Activated CD8-positive, alpha-beta memory T cell treated with anti-CD3 and anti-CD28 coated beads, Interleukin-2, amount 50 U/mL, for 24 hours (primary cell): ENCODE results near the gene LMNTD2.

ENCODE experiments used
- DNase-seq: peaks from one replicate; pipeline ENCODE4 v3.0.0-alpha.2; 2020; ENCODE audit errors: extremely low read depth

Gene LMNTD2, protein sequence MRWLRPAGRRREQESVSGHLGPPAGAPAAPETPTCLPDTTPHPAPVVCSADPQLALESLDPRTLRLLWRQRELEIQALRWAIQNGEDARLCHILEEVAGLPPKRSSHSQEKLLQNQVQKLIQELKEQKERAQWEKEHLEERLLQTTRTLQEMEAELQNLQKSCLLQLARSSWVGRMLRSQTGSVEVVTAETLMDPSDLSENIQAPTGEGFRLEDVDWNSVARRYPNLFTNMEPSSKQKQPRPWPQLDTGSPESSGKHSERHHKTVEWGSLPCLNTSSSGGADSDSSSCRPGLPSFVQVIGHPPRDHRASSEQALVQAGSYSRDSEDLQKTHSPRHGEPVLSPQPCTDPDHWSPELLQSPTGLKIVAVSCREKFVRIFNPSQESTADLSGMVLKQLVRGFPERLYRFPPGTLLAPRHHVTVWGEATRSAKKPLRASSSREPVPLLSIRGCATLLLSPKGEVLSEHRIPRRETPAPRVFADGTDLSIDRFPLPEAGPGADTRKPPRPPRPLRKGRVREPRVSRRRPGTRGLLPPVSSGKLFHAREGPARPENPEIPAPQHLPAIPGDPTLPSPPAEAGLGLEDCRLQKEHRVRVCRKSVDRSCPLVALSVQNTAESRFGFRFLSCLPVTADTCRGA

DNA sequence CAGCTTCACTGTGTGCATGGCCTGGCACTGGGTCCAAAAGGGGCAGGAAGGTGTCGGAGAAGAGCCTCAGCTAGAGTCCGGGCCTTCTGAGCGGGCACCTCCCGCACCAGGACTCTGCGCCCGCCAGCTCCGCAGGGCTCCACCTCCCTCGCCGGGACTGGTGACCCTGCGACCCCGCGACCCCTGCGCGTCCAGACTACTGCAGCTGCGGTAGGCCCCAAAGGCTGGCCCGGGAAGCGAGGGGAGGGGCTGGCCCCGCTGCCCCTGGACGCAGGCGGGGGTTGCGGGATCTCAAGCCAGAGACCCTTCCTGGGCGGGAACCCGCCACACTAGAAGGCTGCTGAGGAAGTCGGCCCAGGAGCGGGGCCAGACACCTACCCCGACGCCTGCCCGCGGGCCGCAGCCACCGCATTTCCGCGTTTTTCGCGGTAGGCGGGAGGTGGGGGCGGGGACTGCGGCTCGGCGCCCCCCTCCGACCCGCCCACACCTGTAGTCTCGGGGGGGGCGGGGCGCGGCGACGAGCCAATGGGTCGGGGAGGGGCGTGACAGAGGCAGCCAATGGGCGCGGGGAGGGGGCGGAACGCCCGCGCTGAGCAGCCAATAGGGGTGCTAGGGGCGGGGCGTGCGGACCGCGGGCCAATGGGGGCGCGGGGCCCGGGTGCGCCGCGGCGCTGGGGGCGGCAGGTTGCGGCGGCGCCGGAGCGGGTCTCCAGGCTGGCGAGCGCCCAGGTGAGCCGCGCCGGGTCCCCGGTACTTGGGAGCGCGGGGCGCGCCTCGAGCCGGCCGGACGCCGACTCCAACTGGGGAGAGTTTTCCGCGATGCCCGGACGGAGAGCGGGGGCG is at the start of gene LMNTD2, which contains the start of gene RASSF7:
Gene LMNTD2, minus strand, starts transcription at position 434 of the 843 bp plus-strand sequence. Its CDS starts 22 bp downstream, at position 412.
Gene RASSF7, plus strand, starts transcription at position 666 of the 843 bp plus-strand sequence. CDS start 799 bp downstream, outside the sequence.
- peak; percentile 81 for DNase-seq

DNA sequence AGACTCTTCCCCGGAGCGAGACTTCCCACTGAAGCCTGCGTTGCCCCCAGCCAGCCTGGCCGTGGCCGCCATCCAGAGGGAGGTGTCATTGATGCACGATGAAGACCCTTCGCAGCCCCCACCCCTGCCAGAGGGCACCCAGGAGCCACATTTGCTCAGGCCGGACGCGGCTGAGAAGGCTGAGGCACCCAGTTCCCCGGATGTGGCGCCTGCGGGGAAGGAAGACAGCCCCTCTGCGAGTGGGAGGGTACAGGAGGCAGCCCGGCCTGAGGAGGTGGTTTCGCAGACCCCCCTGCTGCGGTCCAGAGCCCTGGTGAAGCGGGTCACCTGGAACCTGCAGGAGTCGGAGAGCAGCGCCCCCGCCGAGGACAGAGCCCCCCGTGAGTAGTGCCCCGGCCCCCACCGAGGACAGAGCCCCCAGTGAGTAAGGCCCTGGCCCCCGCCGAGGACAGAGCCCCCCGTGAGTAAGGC is 48.8 kb upstream of the LMNTD2 start:
- DNase-seq, result no peak

DNA sequence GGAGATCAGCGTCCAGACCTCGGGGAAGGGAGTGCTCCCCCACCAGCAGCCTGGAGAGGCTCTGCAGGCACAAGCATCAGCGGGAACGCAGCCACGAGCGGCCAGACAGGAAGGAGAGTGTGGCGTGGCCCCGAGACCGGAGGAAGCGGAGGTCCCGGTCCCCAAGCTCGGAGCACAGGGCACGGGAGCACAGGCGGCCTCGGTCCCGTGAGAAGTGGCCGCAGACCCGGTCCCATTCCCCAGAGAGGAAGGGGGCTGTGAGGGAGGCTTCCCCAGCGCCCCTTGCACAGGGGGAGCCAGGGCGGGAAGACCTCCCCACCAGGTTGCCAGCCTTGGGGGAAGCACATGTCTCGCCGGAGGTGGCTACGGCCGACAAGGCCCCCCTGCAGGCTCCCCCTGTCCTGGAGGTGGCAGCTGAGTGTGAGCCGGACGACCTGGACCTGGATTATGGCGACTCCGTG is 48.3 kb upstream of the LMNTD2 start:
- DNase-seq, result no peak

DNA sequence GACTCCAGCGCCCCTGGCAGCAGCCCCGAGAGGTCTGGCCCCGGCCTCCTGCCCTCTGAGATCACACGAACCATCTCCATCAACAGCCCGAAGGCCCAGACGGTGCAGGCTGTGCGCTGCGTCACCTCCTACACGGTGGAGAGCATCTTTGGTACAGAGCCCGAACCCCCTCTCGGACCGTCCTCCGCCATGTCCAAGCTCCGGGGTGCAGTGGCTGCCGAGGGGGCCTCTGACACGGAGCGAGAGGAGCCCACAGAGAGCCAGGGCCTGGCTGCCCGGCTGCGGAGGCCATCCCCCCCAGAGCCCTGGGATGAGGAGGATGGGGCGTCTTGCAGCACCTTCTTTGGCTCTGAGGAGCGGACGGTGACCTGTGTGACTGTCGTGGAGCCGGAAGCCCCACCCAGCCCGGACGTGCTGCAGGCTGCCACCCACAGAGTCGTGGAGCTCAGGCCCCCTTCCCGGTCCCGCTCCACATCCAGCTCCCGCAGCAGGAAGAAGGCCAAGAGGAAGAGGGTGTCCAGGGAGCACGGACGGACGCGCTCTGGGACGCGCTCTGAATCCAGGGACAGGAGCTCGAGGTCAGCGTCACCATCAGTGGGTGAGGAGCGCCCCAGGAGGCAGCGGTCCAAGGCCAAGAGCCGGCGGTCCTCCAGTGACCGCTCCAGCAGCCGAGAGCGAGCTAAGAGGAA is 47.6 kb upstream of the LMNTD2 start:
- no peak for DNase-seq

DNA sequence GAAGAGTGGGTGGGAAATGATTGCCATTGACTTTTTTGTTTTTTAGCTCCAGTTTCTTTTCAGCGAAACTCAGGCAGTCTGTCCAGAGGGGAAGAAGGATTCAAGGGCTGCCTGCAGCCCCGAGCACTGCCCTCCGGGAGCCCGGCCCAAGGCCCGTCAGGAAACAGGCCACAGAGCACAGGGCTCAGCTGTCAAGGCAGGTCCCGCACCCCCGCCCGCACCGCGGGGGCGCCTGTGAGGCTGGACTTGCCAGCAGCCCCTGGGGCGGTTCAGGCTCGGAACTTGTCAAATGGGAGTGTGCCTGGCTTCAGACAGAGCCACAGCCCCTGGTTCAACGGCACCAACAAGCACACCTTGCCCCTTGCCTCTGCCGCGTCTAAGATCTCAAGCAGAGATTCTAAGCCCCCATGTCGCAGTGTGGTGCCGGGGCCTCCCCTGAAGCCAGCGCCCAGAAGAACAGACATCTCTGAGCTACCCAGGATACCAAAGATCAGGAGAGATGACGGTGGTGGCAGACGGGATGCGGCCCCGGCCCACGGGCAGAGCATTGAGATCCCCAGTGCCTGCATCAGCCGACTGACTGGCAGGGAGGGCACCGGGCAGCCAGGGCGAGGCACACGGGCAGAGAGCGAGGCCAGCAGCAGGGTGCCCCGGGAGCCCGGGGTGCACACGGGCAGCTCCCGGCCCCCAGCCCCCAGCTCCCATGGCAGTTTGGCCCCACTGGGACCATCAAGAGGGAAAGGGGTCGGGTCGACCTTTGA is 46.7 kb upstream of the LMNTD2 start:
- no peak for DNase-seq

DNA sequence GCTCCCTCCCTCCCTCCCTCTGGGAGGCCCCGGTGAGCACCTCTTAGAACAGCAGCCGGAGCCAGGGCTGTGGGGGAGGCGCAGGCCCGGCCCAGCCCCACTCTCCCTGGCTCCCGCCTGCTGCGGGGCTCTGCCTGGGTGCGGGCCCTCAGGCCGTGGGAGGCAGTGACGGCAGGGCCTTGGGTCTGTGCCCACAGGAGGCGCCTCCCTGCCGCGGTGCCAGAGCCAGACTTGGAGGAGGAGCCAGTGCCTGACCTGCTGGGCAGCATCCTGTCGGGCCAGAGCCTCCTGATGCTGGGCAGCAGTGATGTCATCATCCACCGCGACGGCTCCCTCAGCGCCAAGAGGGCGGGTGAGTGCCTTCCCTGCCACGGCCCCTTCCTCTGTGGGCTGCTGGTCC is 45.7 kb upstream of the LMNTD2 start:
- DNase-seq, result no peak

DNA sequence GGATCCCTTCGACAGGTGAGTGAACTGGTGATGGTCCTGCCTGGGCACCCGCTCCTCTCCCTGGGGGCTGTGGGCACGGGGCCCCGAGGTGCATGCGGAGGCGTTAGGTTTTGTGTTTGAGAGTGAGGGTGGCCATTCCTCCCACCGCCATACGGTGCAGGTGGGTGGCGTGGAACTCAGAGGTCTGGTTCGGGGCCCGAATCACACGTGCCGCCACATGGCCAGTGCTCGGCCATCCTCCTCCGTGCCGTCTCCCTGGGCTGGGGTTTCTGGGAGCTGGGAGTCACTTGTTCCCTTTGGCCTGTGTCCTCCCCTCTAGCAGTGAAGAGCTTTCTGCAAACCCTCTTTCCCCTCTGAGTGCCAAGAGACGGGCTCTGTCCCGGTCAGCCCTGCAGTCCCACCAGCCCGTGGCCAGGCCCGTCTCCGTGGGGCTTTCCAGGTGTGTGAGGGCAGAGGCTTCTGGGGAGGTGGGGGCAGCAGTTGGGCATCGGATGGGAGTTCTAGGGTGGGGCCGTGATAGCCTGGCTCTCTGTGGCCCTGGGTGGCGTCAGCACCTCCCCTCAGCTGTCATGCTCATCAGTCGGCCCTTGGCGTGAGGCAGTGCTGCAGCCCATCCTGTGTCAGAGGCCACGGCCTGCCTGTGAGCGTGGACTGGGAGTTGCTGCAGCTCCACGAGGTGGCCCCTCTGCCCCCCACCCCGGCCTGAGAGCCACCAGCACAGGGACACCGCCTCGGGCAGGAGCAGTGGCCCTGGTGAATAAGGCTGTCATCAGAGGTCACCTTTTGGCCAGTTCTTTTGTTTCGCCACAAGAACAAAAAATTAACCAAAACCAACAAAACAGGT is 45.0 kb upstream of the LMNTD2 start:
- DNase-seq, result no peak

DNA sequence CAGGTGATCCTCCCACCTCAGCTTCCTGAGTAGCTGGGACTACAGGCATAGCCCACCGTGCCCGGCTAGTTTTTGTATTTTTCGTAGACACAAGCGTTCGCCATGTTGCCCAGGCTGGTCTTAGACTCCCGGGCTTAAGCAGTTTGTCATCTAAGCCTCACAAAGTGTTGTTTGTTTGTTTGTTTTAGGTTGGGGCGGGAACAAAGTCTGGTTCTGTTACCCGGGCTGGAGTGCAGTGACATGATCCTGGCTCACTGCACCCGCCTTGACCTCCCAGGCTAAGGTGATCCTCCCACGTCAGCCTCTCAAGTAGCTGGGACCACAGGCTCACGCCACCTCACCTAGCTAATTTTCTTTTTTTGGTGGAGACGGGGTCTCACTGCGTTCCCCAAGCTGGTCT is 42.6 kb upstream of the LMNTD2 start:
- no peak for DNase-seq

DNA sequence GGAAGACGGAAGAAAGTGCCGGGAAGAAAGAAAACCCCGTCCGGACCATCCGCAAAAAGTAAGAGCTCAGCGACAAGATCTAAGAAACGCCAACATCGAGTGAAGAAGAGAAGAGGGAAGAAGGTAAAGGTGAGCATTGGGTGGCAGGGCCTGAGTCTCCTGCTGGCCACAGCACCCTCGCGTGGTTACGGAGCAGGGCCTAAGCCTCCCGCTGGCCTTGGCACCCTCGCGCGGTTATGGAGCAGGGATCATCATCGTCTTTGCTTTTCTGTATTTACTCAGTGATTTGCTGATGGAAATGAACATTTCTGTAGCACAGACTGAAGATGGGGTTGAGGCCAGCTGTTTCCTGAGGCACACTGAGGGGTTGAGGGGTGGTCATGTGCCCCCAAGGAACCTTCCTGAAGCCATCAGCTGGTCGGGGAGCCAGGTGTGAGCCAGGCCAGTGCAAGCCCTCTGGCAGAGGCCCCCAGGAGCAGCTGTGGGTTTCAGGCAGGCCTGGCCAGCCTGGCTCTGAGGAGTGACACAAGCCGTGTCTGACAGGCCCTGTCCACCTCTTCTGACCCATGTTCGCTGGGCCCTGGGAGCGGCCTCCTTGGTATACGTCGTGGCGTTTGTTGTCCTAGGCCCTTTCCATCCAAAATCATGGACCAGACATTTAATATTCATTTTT is 41.2 kb upstream of the LMNTD2 start:
- DNase-seq, result no peak

DNA sequence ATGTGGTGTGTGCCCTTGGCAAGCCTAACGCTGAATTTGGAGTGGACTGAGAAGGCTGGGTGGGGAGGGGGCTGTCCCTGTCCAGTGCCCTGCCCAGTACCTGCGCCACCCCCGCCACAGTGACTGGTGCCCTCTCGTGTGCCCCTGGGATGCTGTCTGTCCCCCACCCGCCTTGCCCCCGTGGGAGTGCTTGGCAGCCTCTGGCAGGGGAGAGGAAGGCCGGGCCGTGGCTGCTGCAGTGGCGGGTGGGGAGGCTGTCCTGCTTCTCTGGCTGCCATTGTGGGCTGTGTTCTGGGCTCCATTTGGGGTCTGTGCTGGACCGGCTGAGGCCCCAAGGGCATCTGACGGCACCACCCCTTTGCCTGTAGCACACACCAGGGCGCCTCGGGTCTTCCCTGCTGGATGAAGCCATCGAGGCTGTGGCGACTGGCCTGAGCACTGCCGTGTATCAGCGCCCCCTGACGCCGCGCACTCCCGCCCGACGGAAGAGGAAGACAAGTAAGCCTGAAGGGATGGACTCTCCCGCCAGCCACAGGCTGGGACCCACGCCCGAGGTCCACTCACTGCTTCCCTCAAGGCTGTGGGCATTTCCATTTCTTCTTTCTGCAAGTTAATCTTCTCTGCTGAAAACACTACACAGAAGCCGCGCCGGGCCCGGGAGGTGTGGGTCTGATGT is 37.6 kb upstream of the LMNTD2 start:
- no peak for DNase-seq

DNA sequence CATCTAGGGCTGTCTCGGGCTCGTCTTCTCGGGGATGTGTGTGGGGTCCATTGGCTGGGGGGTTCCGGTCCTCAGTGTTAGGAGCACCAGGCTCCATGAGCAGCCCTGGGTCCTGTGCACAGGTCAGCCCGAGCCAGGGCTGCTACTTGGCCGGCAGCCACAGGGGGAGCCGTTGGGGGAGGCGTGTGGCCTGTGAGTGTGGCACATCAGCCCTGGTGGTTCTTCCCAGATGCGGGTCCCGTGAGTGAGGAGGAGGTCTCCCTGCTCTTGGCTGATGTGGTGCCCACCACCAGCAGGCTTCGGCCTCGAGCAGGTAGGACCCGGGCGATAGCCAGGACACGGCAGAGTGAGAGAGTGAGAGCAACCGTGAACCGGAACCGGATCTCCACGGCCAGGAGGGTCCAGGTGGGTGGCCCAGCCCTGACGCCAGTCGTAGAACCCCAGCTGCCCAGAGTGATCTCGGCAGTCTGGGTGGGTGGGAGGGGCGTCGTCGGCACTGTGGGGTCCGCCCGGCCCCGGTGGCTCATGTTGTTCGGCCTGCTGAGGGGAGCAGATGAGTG is 36.7 kb upstream of the LMNTD2 start:
- DNase-seq, result no peak

DNA sequence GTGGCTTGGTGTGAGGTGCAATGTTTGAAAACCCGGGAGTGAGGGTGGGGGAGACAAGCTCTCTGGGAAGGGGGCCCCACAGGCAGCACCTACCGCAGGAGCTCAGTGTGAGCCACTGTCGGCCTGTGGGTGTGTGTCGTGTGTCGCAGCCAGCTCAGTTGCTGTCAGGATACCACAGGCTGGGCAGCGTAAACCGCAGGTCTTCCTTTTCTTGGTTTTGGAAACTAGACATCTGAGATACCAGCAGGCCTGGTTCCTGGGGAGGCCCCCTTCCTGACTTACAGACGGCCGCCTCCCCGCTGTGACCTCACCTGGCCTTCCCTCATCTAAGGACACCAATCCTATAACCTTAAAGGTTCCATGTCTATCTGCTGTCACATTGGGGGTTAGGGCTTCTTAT is 35.8 kb upstream of the LMNTD2 start:
- no peak for DNase-seq

DNA sequence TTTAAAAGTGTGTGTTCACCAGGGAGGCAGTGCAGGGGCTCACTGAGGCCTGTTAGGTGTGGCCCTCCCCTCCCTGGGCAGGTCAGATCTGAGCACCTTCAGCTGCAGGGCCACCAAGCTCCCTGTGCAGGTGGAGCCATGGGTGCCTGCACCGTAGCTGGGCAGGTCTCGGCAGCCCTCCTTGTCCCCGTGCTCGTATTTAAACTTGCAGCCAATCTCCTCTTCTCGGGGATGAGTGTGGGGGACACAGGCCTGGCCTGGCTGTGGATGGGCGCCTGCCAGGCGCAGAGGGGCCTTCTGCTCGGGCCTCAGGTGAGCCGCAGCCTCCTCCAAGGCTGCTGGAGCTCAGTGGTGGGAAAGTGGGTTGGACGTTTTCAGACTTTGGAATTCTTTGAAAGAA is 34.9 kb upstream of the LMNTD2 start:
- DNase-seq, result no peak

DNA sequence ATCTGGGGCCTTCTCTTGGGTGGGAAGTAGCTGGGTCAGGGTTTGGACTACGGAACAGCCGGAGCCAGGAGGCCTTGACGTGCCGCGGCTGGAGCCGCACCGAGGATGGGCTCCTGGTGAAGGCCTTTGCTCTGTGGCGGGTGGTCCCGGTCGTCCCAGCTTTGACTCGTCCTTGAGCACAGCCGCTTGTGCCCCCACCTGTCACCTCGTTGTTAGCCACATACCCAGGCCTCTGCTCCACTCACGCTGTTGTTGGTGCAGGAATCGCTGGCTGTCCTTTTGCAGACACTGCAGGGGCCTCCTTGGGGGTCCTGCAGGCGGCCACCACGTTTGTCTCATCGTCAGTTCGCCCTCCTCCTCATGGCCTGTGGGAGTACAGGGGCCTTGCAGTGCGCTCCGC is 32.8 kb upstream of the LMNTD2 start:
- no peak for DNase-seq

DNA sequence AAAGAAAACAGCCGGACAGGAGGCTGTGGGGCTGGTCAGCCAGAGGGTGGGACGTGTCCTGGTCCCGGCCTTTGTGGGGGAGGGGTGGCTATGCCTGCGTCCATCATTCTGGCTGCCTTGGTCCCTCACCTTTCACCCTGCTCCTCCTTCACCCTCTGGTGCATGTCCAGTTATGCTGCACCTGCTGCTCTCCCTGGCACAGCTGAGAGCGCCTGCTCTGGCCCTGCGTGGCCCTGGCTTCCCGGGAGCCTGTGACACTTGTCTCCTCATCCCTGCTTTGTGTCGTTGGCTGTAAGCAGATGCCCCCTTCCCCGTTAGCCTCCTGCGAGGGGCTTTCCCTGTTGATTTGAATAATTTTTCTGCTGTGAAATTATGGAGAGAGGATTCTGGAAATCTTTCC is 32.4 kb upstream of the LMNTD2 start:
- no peak for DNase-seq

DNA sequence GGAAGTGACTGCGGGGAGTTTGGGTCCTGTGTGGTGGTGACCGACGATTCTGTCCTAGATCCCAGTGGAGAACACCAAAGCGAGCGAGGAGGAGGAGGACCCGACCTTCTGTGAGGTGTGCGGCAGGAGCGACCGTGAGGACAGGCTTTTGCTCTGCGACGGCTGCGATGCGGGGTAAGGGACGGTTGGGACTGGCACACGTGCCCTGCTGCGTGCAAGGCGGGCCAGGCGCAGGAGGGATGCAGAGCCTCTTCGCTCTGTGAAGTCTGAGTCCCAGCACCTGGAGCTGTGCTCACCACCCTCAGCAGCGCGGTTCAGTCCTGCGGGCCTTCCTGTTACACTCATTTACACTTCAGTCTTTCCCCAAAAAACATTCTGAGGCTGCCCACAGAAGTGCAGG is 32.0 kb upstream of the LMNTD2 start:
- DNase-seq, result no peak

DNA sequence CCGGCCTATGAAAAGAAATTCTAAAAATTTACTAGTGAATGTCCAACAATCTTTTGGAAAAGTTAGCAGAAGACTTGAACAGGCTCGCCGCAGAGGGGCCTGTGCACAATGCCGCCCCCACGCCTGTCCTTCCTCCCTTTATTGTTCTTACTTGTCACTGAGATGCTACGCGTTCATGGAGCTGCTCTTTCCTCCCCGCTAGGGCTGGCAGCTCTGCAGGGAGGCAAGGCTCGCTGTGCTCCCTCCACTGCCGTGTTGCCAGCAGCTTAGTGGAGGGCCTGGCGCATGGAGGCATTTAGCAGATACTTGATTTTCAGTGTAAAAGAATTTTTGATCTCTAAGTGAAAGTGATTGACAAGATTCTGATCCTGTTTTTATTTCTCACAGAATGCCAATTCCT is 30.5 kb upstream of the LMNTD2 start:
- DNase-seq, result no peak

DNA sequence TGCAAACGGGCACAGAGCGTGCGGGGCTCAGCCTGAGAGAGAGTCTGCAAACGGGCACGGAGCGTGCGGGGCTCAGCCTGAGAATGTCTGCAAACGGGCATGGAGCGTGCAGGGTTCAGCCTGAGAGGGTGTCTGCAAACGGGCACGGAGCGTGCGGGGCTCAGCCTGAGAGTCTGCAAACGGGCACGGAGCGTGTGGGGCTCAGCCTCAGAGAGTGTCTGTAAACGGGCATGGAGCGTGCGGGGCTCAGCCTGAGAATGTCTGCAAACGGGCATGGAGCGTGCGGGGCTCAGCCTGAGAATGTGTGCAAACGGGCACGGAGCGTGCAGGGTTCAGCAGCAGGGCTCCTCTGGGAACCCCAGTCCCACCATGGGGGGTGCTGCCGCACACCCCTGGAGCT is 29.3 kb upstream of the LMNTD2 start:
- no peak for DNase-seq
